Measurements from ENCODE around the gene LTB4R.

DNA sequence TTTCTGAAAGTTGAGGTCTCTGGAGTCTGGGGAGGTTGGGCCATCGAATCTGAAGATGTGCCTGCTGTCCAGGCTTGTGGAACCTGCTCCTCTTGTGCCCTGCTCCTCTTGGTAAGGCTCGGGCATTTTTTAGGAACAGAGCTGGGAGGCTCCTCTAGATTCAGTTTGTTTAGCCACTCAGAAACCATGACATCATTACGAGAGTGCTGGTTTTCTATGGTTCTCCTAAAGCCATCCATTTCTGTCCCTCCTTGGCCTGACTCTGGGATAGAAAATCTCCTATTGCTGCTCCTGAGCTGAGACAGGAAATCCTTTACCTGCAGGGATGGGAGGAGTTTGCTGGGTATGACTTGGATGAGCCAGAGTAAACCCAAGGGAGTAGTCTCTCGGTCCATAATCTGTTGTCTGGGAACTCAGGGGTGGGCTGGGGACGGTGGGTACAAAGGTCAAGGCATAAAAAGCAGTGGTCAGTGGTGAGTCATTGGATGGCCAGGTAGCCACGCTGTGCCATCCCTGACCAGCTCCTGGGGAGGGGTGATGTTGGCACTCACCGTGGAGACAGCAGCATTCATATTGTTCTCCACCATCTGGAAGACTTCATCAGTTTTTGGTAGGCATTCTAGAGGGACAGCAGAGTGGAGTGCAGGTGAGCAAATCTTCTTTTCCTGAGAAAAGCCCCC lies 26.0 kb downstream of the LTB4R start:
- TF ChIP-seq, protein P1, sequence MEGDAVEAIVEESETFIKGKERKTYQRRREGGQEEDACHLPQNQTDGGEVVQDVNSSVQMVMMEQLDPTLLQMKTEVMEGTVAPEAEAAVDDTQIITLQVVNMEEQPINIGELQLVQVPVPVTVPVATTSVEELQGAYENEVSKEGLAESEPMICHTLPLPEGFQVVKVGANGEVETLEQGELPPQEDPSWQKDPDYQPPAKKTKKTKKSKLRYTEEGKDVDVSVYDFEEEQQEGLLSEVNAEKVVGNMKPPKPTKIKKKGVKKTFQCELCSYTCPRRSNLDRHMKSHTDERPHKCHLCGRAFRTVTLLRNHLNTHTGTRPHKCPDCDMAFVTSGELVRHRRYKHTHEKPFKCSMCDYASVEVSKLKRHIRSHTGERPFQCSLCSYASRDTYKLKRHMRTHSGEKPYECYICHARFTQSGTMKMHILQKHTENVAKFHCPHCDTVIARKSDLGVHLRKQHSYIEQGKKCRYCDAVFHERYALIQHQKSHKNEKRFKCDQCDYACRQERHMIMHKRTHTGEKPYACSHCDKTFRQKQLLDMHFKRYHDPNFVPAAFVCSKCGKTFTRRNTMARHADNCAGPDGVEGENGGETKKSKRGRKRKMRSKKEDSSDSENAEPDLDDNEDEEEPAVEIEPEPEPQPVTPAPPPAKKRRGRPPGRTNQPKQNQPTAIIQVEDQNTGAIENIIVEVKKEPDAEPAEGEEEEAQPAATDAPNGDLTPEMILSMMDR (IDR thresholded peaks at IDR 0.05; ENCODE audit: low read depth, low read length, missing input control), result no peak
- TF ChIP-seq, protein P2, sequence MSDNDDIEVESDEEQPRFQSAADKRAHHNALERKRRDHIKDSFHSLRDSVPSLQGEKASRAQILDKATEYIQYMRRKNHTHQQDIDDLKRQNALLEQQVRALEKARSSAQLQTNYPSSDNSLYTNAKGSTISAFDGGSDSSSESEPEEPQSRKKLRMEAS (IDR thresholded peaks at IDR 0.05), result no peak
- no peak for TF ChIP-seq RAD21 (IDR thresholded peaks at IDR 0.05)
- TF ChIP-seq, protein P3, sequence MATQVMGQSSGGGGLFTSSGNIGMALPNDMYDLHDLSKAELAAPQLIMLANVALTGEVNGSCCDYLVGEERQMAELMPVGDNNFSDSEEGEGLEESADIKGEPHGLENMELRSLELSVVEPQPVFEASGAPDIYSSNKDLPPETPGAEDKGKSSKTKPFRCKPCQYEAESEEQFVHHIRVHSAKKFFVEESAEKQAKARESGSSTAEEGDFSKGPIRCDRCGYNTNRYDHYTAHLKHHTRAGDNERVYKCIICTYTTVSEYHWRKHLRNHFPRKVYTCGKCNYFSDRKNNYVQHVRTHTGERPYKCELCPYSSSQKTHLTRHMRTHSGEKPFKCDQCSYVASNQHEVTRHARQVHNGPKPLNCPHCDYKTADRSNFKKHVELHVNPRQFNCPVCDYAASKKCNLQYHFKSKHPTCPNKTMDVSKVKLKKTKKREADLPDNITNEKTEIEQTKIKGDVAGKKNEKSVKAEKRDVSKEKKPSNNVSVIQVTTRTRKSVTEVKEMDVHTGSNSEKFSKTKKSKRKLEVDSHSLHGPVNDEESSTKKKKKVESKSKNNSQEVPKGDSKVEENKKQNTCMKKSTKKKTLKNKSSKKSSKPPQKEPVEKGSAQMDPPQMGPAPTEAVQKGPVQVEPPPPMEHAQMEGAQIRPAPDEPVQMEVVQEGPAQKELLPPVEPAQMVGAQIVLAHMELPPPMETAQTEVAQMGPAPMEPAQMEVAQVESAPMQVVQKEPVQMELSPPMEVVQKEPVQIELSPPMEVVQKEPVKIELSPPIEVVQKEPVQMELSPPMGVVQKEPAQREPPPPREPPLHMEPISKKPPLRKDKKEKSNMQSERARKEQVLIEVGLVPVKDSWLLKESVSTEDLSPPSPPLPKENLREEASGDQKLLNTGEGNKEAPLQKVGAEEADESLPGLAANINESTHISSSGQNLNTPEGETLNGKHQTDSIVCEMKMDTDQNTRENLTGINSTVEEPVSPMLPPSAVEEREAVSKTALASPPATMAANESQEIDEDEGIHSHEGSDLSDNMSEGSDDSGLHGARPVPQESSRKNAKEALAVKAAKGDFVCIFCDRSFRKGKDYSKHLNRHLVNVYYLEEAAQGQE (IDR thresholded peaks at IDR 0.05), result no peak
- TF ChIP-seq GABPA (IDR thresholded peaks at IDR 0.05 in 1 of 2, conservative IDR thresholded peaks at IDR 0.05 in 1 of 2), result no peak
- TF ChIP-seq NR2F2 (IDR thresholded peaks at IDR 0.05), result no peak
- TF ChIP-seq TAF1 (conservative IDR thresholded peaks at IDR 0.05), result no peak
- no peak for TF ChIP-seq YY1 (IDR thresholded peaks at IDR 0.05)
- no peak for TF ChIP-seq SP1 (IDR thresholded peaks at IDR 0.05)
- TF ChIP-seq JUND (IDR thresholded peaks at IDR 0.05), result no peak
